GM12864 (cell line): ENCODE results near the gene PTPA.

ENCODE experiments used
- DNase-seq: peaks from one replicate; pipeline ENCODE4 v3.0.0-alpha.2; 2011; ENCODE audit warnings: low read depth
- H3K4me3 ChIP-seq: 2 replicates; pipeline ENCODE4 v1.5.1; 2011; ENCODE audit warnings: mild to moderate bottlenecking, low read depth, low read length, control low read depth
- CTCF ChIP-seq: IDR thresholded peaks from 2 replicates; pipeline ENCODE4 v1.5.1; 2011; ENCODE audit warnings: low read depth, mild to moderate bottlenecking, moderate library complexity, low read length, control low read depth, inconsistent platforms; ENCODE audit errors: missing control alignments

PTPA gene

DNA sequence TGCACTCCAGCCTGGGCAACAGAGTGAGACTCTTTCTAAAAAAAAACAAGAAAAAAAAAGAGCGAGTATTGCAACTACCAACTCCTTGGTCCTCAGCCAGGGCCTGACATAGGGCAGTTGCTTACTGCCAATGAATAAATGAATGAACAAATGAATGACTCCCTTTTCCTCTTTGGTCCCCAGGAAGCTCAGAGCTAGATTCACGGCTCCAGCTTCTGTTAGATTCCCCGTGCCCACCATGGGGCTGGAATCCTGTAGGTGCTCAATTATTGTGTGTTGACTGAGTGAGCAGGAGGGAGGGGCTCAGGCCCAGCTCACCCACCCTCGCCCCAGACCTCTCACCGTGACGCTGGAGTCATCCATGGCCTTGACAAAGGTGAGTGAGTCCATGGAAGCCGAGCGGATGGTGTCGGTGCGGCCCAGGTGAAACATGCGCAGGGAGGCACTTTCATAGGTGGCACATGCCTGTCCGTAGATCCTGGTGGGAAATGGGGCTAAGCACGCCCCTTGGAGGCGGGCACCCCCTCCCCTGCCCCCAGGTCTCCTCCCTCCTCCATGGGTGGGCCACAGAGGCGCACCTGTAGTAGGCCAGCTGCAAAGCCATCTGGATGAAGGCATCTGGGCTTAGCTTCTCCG is 13.4 kb upstream of the PTPA start:
- no peak overlapping the region for H3K4me3 ChIP-seq
- no peak for DNase-seq
- no peak for TF ChIP-seq CTCF

DNA sequence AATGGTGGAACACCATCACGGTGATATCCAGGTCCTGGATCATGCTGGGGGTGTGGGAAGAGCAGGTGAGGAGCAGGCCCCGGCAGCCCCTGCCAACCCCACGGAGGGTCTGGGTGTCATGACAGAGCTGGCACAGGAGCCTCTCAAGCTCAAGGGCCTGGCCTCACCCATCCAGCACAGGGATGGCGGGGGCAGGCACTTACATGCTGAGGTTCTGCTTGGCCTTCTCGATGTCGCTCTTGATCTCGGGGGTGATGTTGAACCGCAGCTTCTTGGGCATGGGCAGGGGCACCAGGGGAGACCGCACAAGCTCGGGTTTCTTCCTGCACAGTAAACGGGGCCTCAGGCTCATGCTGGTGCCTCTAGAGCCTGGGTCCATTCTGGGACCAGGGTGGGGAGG is 12.9 kb upstream of the PTPA start:
- DNase-seq, result no peak
- no peak overlapping the region for H3K4me3 ChIP-seq
- TF ChIP-seq CTCF, result no peak

- H3K4me3 ChIP-seq, result no peak overlapping the region
- no peak for DNase-seq
- no peak for TF ChIP-seq CTCF
Measured at GRCh38 chr9:129100383-129101169, 10.6 kb upstream of the PTPA start.

- H3K4me3 ChIP-seq, result no peak overlapping the region
- DNase-seq, result no peak
- TF ChIP-seq CTCF, result no peak
Measured at GRCh38 chr9:129101279-129101678, 9.9 kb upstream of the PTPA start.

- TF ChIP-seq CTCF, result no peak
- no peak overlapping the region for H3K4me3 ChIP-seq
- no peak for DNase-seq
Measured at GRCh38 chr9:129102095-129102525, 9.1 kb upstream of the PTPA start.

DNA sequence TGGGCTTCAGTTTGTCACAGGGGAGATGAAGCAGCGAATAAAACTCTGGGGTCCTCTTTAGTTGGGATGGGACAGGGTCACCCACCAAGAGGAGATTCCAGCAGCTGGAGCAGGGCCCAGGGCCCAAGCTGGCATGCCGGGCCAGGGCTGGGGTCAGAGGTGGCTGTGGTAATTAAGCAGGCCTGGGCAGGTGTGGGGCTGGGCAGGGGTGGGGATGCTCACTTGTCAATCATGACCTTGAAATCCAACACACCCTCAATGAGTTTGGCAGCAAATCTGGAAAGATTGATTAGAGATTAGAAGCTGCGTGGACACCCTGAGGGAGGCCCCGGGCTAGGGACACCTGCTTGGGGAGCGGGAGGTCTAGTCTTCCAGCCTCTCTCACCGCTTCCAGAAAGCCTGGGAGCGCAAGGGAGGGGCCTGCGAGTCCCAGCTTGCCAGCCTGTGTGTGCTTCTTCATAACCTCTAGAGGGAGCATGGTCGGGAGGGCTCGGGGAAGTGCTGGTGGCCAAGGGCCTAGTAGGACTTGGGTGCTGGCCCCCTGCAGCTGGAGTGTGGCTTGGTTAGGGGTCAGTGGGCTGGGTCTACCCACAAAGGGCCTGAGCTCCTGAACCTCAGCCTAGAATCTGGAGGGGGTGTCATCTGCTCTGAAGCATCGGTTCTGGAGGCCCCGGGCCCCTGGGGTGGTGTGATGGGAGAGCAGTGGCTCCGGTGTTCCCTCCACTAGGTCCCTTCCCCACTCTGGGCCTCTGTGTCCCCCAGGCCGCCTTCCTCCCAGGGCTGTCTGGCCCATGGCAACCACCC is 8.2 kb upstream of the PTPA start:
- no peak for DNase-seq
- H3K4me3 ChIP-seq, result no peak overlapping the region
- TF ChIP-seq CTCF, result peak; percentile 76
